ENCODE measurements around the gene LARGE1. TPM values are rescaled to one million over a fixed set of nuclear protein-coding genes. Genes with fewer than 3 reads are reported as not detected.

The LARGE1 gene
- total RNA-seq, 1 experiment from 2014 or later: 1.3 TPM

GRCh38 chr22:33575771-33576170 lies 344.5 kb downstream of the LARGE1 start:
- POLR2A ChIA-PET (ENCODE audit: unreplicated experiment): no interaction called here
- intact Hi-C loops (cut with micrococcal nuclease): no loop called here
- CTCF ChIA-PET: no interaction called here

GRCh38 chr22:33575041-33575440 lies 345.2 kb downstream of the LARGE1 start:
- intact Hi-C loops (cut with micrococcal nuclease): no loop called here
- H3F3A ChIP-seq (ENCODE audit: low read length, unreplicated experiment): no peaks in the 10 kb centered on the region
- H4K20me1 ChIP-seq (ENCODE audit: low read length): no peaks in the 10 kb centered on the region
- no peak overlapping the region for H2AFZ ChIP-seq (ENCODE audit: low read length)
- ChIA-PET CTCF (no interaction called here), POLR2A (ENCODE audit: unreplicated experiment) (no interaction called here)
- no peaks in the 10 kb centered on the region for H3K4me1 ChIP-seq (ENCODE audit: insufficient read depth, low read length)
- no peak overlapping the region for H3K27ac ChIP-seq (ENCODE audit: low read length)
- H3K79me2 ChIP-seq (ENCODE audit: low read length): no peaks in the 10 kb centered on the region
- BruUV-seq (replicated peaks): no TSS peak
- H3K9me2 ChIP-seq (replicated peaks; ENCODE audit: low read length): no peaks in the 10 kb centered on the region
- DNase-seq: no peak
- H3K9ac ChIP-seq (ENCODE audit: low read length): no peak overlapping the region
- no peaks in the 10 kb centered on the region for H3K36me3 ChIP-seq (ENCODE audit: low read depth, low read length)
- no peak overlapping the region for H3K4me3 ChIP-seq (ENCODE audit: low read length)
- H3K27me3 ChIP-seq (ENCODE audit: low read length): no peaks in the 10 kb centered on the region
- no peak for ATAC-seq
- no peak overlapping the region for H3K4me2 ChIP-seq (ENCODE audit: low read length)
- H3K9me3 ChIP-seq (ENCODE audit: low read length): no peaks in the 10 kb centered on the region
- TF ChIP-seq CTCF (conservative IDR thresholded peaks at IDR 0.05; ENCODE audit: low read depth, low read length) (no peak), EZH2phosphoT487 (IDR thresholded peaks at IDR 0.05; ENCODE audit: borderline replicate concordance, low read length) (no peak), EZH2 (IDR thresholded peaks at IDR 0.05; ENCODE audit: low read length, unreplicated experiment) (no peak)

More at GRCh38 chr22:33575771-33576170, 344.5 kb downstream of the LARGE1 start:
- H3F3A ChIP-seq (ENCODE audit: low read length, unreplicated experiment): no peaks in the 10 kb centered on the region
- no peak overlapping the region for H2AFZ ChIP-seq (ENCODE audit: low read length)
- DNase-seq (no peak), ATAC-seq (no peak)
- no peaks in the 10 kb centered on the region for H3K4me1 ChIP-seq (ENCODE audit: insufficient read depth, low read length)
- no peaks in the 10 kb centered on the region for H3K27me3 ChIP-seq (ENCODE audit: low read length)
- no peaks in the 10 kb centered on the region for H3K79me2 ChIP-seq (ENCODE audit: low read length)
- no peaks in the 10 kb centered on the region for H3K9me2 ChIP-seq (replicated peaks; ENCODE audit: low read length)
- no peaks in the 10 kb centered on the region for H3K36me3 ChIP-seq (ENCODE audit: low read depth, low read length)
- no peak overlapping the region for H3K27ac ChIP-seq (ENCODE audit: low read length)
- no peaks in the 10 kb centered on the region for H4K20me1 ChIP-seq (ENCODE audit: low read length)
- no peak overlapping the region for H3K4me2 ChIP-seq (ENCODE audit: low read length)
- no peak overlapping the region for H3K9ac ChIP-seq (ENCODE audit: low read length)
- H3K9me3 ChIP-seq (ENCODE audit: low read length): no peaks in the 10 kb centered on the region
- BruUV-seq (replicated peaks): no TSS peak
- H3K4me3 ChIP-seq (ENCODE audit: low read length): no peak overlapping the region
- TF ChIP-seq EZH2phosphoT487 (IDR thresholded peaks at IDR 0.05; ENCODE audit: borderline replicate concordance, low read length): no peak
- TF ChIP-seq CTCF (conservative IDR thresholded peaks at IDR 0.05; ENCODE audit: low read depth, low read length): no peak
- TF ChIP-seq EZH2 (IDR thresholded peaks at IDR 0.05; ENCODE audit: low read length, unreplicated experiment): no peak

GRCh38 chr22:33573479-33573878 lies 346.8 kb downstream of the LARGE1 start:
- H3F3A ChIP-seq (ENCODE audit: low read length, unreplicated experiment): no peaks in the 10 kb centered on the region
- H2AFZ ChIP-seq (ENCODE audit: low read length): no peak overlapping the region
- no peaks in the 10 kb centered on the region for H3K36me3 ChIP-seq (ENCODE audit: low read depth, low read length)
- no peaks in the 10 kb centered on the region for H3K79me2 ChIP-seq (ENCODE audit: low read length)
- no peaks in the 10 kb centered on the region for H3K4me1 ChIP-seq (ENCODE audit: insufficient read depth, low read length)
- TF ChIP-seq EZH2phosphoT487 (IDR thresholded peaks at IDR 0.05; ENCODE audit: borderline replicate concordance, low read length): no peak
- TF ChIP-seq CTCF (conservative IDR thresholded peaks at IDR 0.05; ENCODE audit: low read depth, low read length): no peak
- TF ChIP-seq EZH2 (IDR thresholded peaks at IDR 0.05; ENCODE audit: low read length, unreplicated experiment): no peak
- H3K4me2 ChIP-seq (ENCODE audit: low read length): no peak overlapping the region
- DNase-seq (no peak), ATAC-seq (no peak)
- H3K9me2 ChIP-seq (replicated peaks; ENCODE audit: low read length): no peaks in the 10 kb centered on the region
- H3K27ac ChIP-seq (ENCODE audit: low read length): no peak overlapping the region
- H4K20me1 ChIP-seq (ENCODE audit: low read length): no peaks in the 10 kb centered on the region
- intact Hi-C loops (cut with micrococcal nuclease): no loop called here
- H3K27me3 ChIP-seq (ENCODE audit: low read length): no peaks in the 10 kb centered on the region
- BruUV-seq (replicated peaks): no TSS peak
- CTCF ChIA-PET: no interaction called here
- POLR2A ChIA-PET (ENCODE audit: unreplicated experiment): no interaction called here
- no peak overlapping the region for H3K4me3 ChIP-seq (ENCODE audit: low read length)
- no peaks in the 10 kb centered on the region for H3K9me3 ChIP-seq (ENCODE audit: low read length)
- H3K9ac ChIP-seq (ENCODE audit: low read length): no peak overlapping the region
